Skin of body (tissue), 2 donors: Measurements from ENCODE around the gene VAC14. TPM values are rescaled to one million over a fixed set of nuclear protein-coding genes. Genes with fewer than 3 reads are reported as not detected.

Experiments used
- DNase-seq: peaks from one replicate; lab custom pipeline; 2025; lab: John Stamatoyannopoulos, UW
- total RNA-seq: library from RNA; depleted of rRNA; stranded (reverse); fragments of >200 nt; gene quantifications from one replicate; pipeline ENCODE4 v1.2.3, GENCODE V29; 2014

Gene VAC14
- total RNA-seq, 1 donor from 2014 or later, result 12.7 TPM

GRCh38 chr16:70786020-70786755 lies 14.8 kb downstream of the VAC14 start:
- no peak for DNase-seq

GRCh38 chr16:70784692-70785555 lies 16.0 kb downstream of the VAC14 start:
- DNase-seq, result no peak

GRCh38 chr16:70782237-70782636 lies 18.7 kb downstream of the VAC14 start:
- no peak for DNase-seq

- DNase-seq, result no peak
These were observed 19.2 kb downstream of the VAC14 start for GRCh38 chr16:70781800-70782199.

GRCh38 chr16:70780546-70780945 lies 20.4 kb downstream of the VAC14 start:
- no peak for DNase-seq

- no peak for DNase-seq
These were observed 21.6 kb downstream of the VAC14 start for GRCh38 chr16:70779361-70779760.

- peak; percentile 58 for DNase-seq
These were observed 22.1 kb downstream of the VAC14 start for GRCh38 chr16:70778901-70779309.

GRCh38 chr16:70777973-70778406 lies 23.0 kb downstream of the VAC14 start:
- no peak for DNase-seq

- DNase-seq, result no peak
These were observed 23.5 kb downstream of the VAC14 start for GRCh38 chr16:70777496-70777895.

GRCh38 chr16:70775399-70775798 lies 25.6 kb downstream of the VAC14 start:
- no peak for DNase-seq

GRCh38 chr16:70774261-70774660 lies 26.7 kb downstream of the VAC14 start:
- no peak for DNase-seq

GRCh38 chr16:70772493-70772892 lies 28.5 kb downstream of the VAC14 start:
- no peak for DNase-seq

GRCh38 chr16:70770626-70771552 lies 30.1 kb downstream of the VAC14 start:
- peak; percentile 29 for DNase-seq

- no peak for DNase-seq
These were observed 30.7 kb downstream of the VAC14 start for GRCh38 chr16:70770291-70770625.

GRCh38 chr16:70769761-70770160 lies 31.2 kb downstream of the VAC14 start:
- no peak for DNase-seq

- no peak for DNase-seq
These were observed 31.8 kb downstream of the VAC14 start for GRCh38 chr16:70769131-70769530.

GRCh38 chr16:70768203-70768580 lies 32.8 kb downstream of the VAC14 start:
- DNase-seq, result no peak

GRCh38 chr16:70767377-70768202 lies 33.4 kb downstream of the VAC14 start:
- DNase-seq, result no peak

- no peak for DNase-seq
These were observed 34.3 kb downstream of the VAC14 start for GRCh38 chr16:70766658-70767057.

- no peak for DNase-seq
These were observed 34.8 kb downstream of the VAC14 start for GRCh38 chr16:70766176-70766575.

- DNase-seq, result no peak
These were observed 35.5 kb downstream of the VAC14 start for GRCh38 chr16:70765491-70765890.
